ENCODE data around the gene SPRING1.

GRCh38 chr12:116707751-116708150 is 30.1 kb downstream of the SPRING1 start:
- TF ChIP-seq, protein P1, sequence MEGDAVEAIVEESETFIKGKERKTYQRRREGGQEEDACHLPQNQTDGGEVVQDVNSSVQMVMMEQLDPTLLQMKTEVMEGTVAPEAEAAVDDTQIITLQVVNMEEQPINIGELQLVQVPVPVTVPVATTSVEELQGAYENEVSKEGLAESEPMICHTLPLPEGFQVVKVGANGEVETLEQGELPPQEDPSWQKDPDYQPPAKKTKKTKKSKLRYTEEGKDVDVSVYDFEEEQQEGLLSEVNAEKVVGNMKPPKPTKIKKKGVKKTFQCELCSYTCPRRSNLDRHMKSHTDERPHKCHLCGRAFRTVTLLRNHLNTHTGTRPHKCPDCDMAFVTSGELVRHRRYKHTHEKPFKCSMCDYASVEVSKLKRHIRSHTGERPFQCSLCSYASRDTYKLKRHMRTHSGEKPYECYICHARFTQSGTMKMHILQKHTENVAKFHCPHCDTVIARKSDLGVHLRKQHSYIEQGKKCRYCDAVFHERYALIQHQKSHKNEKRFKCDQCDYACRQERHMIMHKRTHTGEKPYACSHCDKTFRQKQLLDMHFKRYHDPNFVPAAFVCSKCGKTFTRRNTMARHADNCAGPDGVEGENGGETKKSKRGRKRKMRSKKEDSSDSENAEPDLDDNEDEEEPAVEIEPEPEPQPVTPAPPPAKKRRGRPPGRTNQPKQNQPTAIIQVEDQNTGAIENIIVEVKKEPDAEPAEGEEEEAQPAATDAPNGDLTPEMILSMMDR (IDR thresholded peaks at IDR 0.05; ENCODE audit: low read depth, low read length) = no peak
- TF ChIP-seq EZH2phosphoT487 (IDR thresholded peaks at IDR 0.05; ENCODE audit: low read depth) = no peak
